H1 (cell line): Measurements from ENCODE around the gene ZNF101. TPM values are rescaled to one million over a fixed set of nuclear protein-coding genes. Genes with fewer than 3 reads are reported as not detected.
"Not testable (repeated sequence)": the region's sequence is repeated elsewhere in the genome, so short reads cannot be mapped to it uniquely, and the experiment has no call there.

Experiments
- CTCF ChIA-PET: fragments of 300-600 bp; sonication (Branson Sonifier 250); formaldehyde crosslinking; loops from one replicate; lab custom pipeline; 2021; ENCODE audit not compliant: partially characterized antibody; lab: Charles Lee
- POLR2A ChIA-PET: fragments of 300-600 bp; sonication (Branson Sonifier 250); formaldehyde crosslinking; loops from one replicate; lab custom pipeline; 2021; ENCODE audit warnings: inconsistent platforms; ENCODE audit not compliant: partially characterized antibody; lab: Charles Lee
- DNase-seq, 2 experiments: peaks; one replicate each; pipeline versions ENCODE4 v3.0.0 to v3.0.0-alpha.2; 2010 to 2022; ENCODE audit warnings: low spot score in 2 of 2, low read depth in 1 of 2, mixed read lengths in 1 of 2
- FAIRE-seq: peaks from 2 replicates; lab custom pipeline; 2011; peaks lifted over from hg19 to GRCh38; lab: Jason Lieb, UNC
- H2AFZ ChIP-seq: 2 replicates; pipeline ENCODE4 v1.8.1; 2012; ENCODE audit warnings: low read length, inconsistent platforms
- H2AK5ac ChIP-seq: 2 replicates; pipeline ENCODE4 v1.6.1; 2013; ENCODE audit warnings: low read depth, low read length
- H2BK120ac ChIP-seq: replicated peaks from 2 replicates; pipeline ENCODE3; 2013; ENCODE audit warnings: low read depth, low read length, inconsistent platforms
- H2BK12ac ChIP-seq: 2 replicates; pipeline ENCODE4 v1.6.1; 2013; ENCODE audit warnings: low read depth, low read length
- H2BK15ac ChIP-seq: 2 replicates; pipeline ENCODE4 v1.6.1; 2013; ENCODE audit warnings: low read length
- H2BK20ac ChIP-seq: 2 replicates; pipeline ENCODE4 v1.6.1; 2013; ENCODE audit warnings: low read length
- H2BK5ac ChIP-seq: 2 replicates; pipeline ENCODE4 v1.6.1; 2013; ENCODE audit warnings: low read depth, low read length
- H3K14ac ChIP-seq: 2 replicates; pipeline ENCODE4 v1.6.1; 2013; ENCODE audit warnings: inconsistent platforms; ENCODE audit not compliant: insufficient read length
- H3K18ac ChIP-seq: 2 replicates; pipeline ENCODE4 v1.6.1; 2013; ENCODE audit warnings: low read length; ENCODE audit errors: extremely low read depth
- H3K23ac ChIP-seq: 2 replicates; pipeline ENCODE4 v1.6.1; 2013; ENCODE audit warnings: inconsistent platforms; ENCODE audit not compliant: insufficient read length
- H3K23me2 ChIP-seq: 2 replicates; pipeline ENCODE4 v1.6.1; 2013; ENCODE audit warnings: low read depth, low read length
- H3K27ac ChIP-seq: 2 replicates; pipeline ENCODE4 v1.6.1; 2011; ENCODE audit warnings: low read depth, low read length, inconsistent platforms
- H3K27me3 ChIP-seq, 4 experiments: replicated peaks in 1 of 4; 1 replicate in 1 of 4; 2 replicates in 3 of 4; pipeline versions ENCODE4 v1.6.1 to v1.8.1; 2011 to 2013; ENCODE audit warnings: low read length in 3 of 4, mild to moderate bottlenecking in 3 of 4, inconsistent platforms in 2 of 4, mixed read lengths in 2 of 4, moderate library complexity in 1 of 4; ENCODE audit not compliant: control insufficient read depth in 3 of 4, insufficient read depth in 3 of 4; ENCODE audit errors: extremely low read depth in 1 of 4
- H3K36me3 ChIP-seq, 4 experiments: 2 replicates each; pipeline versions ENCODE4 v1.6.1 to v1.8.1; 2011 to 2013; ENCODE audit warnings: mild to moderate bottlenecking in 4 of 4, low read length in 3 of 4, moderate library complexity in 2 of 4, control low read depth in 1 of 4, inconsistent platforms in 1 of 4; ENCODE audit not compliant: insufficient read depth in 4 of 4, control insufficient read depth in 2 of 4
- H3K4ac ChIP-seq: replicated peaks from 2 replicates; pipeline ENCODE3; 2013; ENCODE audit warnings: low read length, low read depth, mixed read lengths, inconsistent platforms; ENCODE audit not compliant: insufficient read length
- H3K4me1 ChIP-seq, 4 experiments: replicated peaks in 1 of 4; 1 replicate in 1 of 4; 2 replicates in 3 of 4; pipeline versions ENCODE4 v1.6.1 to v1.8.1; 2011 to 2013; ENCODE audit warnings: low read length in 3 of 4, inconsistent platforms in 2 of 4, mixed read lengths in 1 of 4; ENCODE audit not compliant: insufficient read depth in 4 of 4, control insufficient read depth in 3 of 4
- H3K4me2 ChIP-seq, 2 experiments: 2 replicates each; pipeline versions ENCODE4 v1.6.1 to v1.8.1; 2011 to 2013; ENCODE audit warnings: low read depth in 2 of 2, low read length in 2 of 2, control low read depth in 1 of 2, inconsistent platforms in 1 of 2, mild to moderate bottlenecking in 1 of 2; ENCODE audit not compliant: insufficient read depth in 1 of 2
- H3K4me3 ChIP-seq, 4 experiments: fragments of 200-600, 300-600 bp in 1 of 4; sonication (generic), shearing (Covaris generic), sonication (Bioruptor Twin) in 1 of 4; 2 replicates each; pipeline versions ENCODE4 v1.5.1 to v1.8.1; 2011 to 2016; ENCODE audit warnings: low read length in 4 of 4, low read depth in 3 of 4, control low read depth in 2 of 4, inconsistent platforms in 2 of 4, mild to moderate bottlenecking in 2 of 4, mixed read lengths in 1 of 4, moderate library complexity in 1 of 4; ENCODE audit not compliant: insufficient read depth in 2 of 4; ENCODE audit errors: extremely low read depth in 1 of 4
- H3K56ac ChIP-seq: replicated peaks from 2 replicates; pipeline ENCODE3; 2013; ENCODE audit warnings: low read depth, mild to moderate bottlenecking, mixed read lengths, low read length, inconsistent platforms; ENCODE audit not compliant: insufficient read length
- H3K79me1 ChIP-seq: 2 replicates; pipeline ENCODE4 v1.6.1; 2013; ENCODE audit warnings: low read depth, low read length, control low read depth
- H3K79me2 ChIP-seq, 2 experiments: 2 replicates each; pipeline versions ENCODE4 v1.6.1 to v1.8.1; 2012 to 2013; ENCODE audit warnings: low read length in 2 of 2, mild to moderate bottlenecking in 2 of 2, inconsistent platforms in 1 of 2; ENCODE audit not compliant: insufficient read depth in 2 of 2, control insufficient read depth in 1 of 2
- H3K9ac ChIP-seq, 4 experiments: replicated peaks in 1 of 4; 1 replicate in 1 of 4; 2 replicates in 3 of 4; pipeline versions ENCODE4 v1.6.1 to v1.8.1; 2011 to 2013; ENCODE audit warnings: low read depth in 3 of 4, low read length in 3 of 4, control low read depth in 2 of 4, mild to moderate bottlenecking in 2 of 4, moderate library complexity in 2 of 4, inconsistent platforms in 1 of 4; ENCODE audit errors: extremely low read depth in 1 of 4
- H3K9me3 ChIP-seq, 2 experiments: 2 replicates each; pipeline versions ENCODE4 v1.6.1 to v1.8.1; 2012 to 2013; ENCODE audit warnings: mild to moderate bottlenecking in 2 of 2, moderate library complexity in 2 of 2, control low read depth in 1 of 2, inconsistent platforms in 1 of 2, low read depth in 1 of 2, low read length in 1 of 2, mixed read lengths in 1 of 2; ENCODE audit not compliant: insufficient read depth in 2 of 2
- H4K20me1 ChIP-seq, 2 experiments: replicated peaks in 1 of 2; 2 replicates each; pipeline versions ENCODE3 to v1.8.1; 2011 to 2013; ENCODE audit warnings: inconsistent platforms in 2 of 2, low read length in 2 of 2, mild to moderate bottlenecking in 1 of 2; ENCODE audit not compliant: insufficient read depth in 2 of 2, control insufficient read depth in 1 of 2
- H4K5ac ChIP-seq: 2 replicates; pipeline ENCODE4 v1.6.1; 2013; ENCODE audit warnings: low read length, low read depth, mixed read lengths, inconsistent platforms; ENCODE audit not compliant: insufficient read length
- H4K8ac ChIP-seq: 2 replicates; pipeline ENCODE4 v1.8.0; 2013; ENCODE audit warnings: mild to moderate bottlenecking, moderate library complexity, low read length, inconsistent platforms; ENCODE audit not compliant: insufficient read depth; ENCODE audit errors: extremely low read depth
- H4K91ac ChIP-seq: replicated peaks from 2 replicates; pipeline ENCODE3; 2013; ENCODE audit warnings: low read length, mixed read lengths, inconsistent platforms; ENCODE audit not compliant: insufficient read length
- ASH2L ChIP-seq: fragments of 200-600, 300-600 bp; sonication (generic); IDR thresholded peaks from one replicate; pipeline ENCODE4 v1.7.1; 2017; ENCODE audit warnings: low read length
- POLR2AphosphoS5 ChIP-seq: IDR thresholded peaks from 2 replicates; pipeline ENCODE4 v1.6.1; 2011; ENCODE audit warnings: low read depth, low read length
- RBBP5 ChIP-seq: IDR thresholded peaks from 2 replicates; pipeline ENCODE4 v1.7.1; 2012; ENCODE audit warnings: low read depth, mild to moderate bottlenecking, inconsistent platforms, low read length, moderate library complexity, borderline replicate concordance
- RNF2 ChIP-seq: fragments of 200-900, 300-1000 bp; sonication (generic); IDR thresholded peaks from 2 replicates; pipeline ENCODE4 v1.7.1; 2016; ENCODE audit warnings: borderline replicate concordance, low read depth, mild to moderate bottlenecking, antibody characterized with exemption, low read length; ENCODE audit not compliant: poor library complexity, severe bottlenecking; ENCODE audit errors: missing control alignments
- SP4 ChIP-seq: IDR thresholded peaks from 2 replicates; pipeline ENCODE4 v1.6.1; 2012; ENCODE audit warnings: low read length, inconsistent platforms
- TBP ChIP-seq: IDR thresholded peaks from 2 replicates; pipeline ENCODE4 v1.6.1; 2011; ENCODE audit warnings: low read depth, low read length, improper control_type of control experiment
- WGBS, 2 experiments: shearing (Covaris generic) in 1 of 2; methylation state at CpG; one replicate each; pipeline versions ENCODE4 v1.1.6 to v1.1.7; 2013 to 2015; ENCODE audit warnings: low lambda C conversion rate in 2 of 2, mixed read lengths in 2 of 2, inconsistent platforms in 1 of 2, low coverage in 1 of 2, missing lambda C conversion rate in 1 of 2; ENCODE audit not compliant: insufficient replicate concordance in 2 of 2, insufficient coverage in 1 of 2, insufficient read length in 1 of 2; ENCODE audit errors: extremely low coverage in 1 of 2, missing lambda C conversion rate in 1 of 2; 5-methylcytosine and 5-hydroxymethylcytosine counted together
- polyA plus RNA-seq, 7 experiments: library from polyadenylated mRNA; depleted of rRNA in 3 of 7; stranded (reverse) in 5 of 7; unstranded in 2 of 7; fragments of >200 nt in 5 of 7; fragments of 200-250 nt in 2 of 7; gene quantifications; 1 replicate in 5 of 7; 2 replicates in 1 of 7; 4 replicates in 1 of 7; pipeline versions ENCODE4 v1.2.1 to v1.2.3, GENCODE V29; 2011 to 2013; ENCODE audit warnings: missing spikeins in 2 of 7, mixed read lengths in 2 of 7
- total RNA-seq: library from RNA; stranded (reverse); fragmentation: NEBNext Ultra II Directional; extraction: Animal tissue kit (Norgen Biotek cat#: 25700); gene quantifications from 2 replicates; pipeline ENCODE4 v1.2.1, GENCODE V29; 2021
- TF ChIP-seq, protein P1 (sequence below): IDR thresholded peaks from 2 replicates; pipeline ENCODE4 v1.6.1; 2012; ENCODE audit warnings: inconsistent platforms

Gene ZNF101
- total and polyA plus RNA-seq, 2 of the 8 experiments (the other 6 are each of a cell fraction or from before 2014, with no cell fraction given): 13.0 to 50.9 TPM

DNA sequence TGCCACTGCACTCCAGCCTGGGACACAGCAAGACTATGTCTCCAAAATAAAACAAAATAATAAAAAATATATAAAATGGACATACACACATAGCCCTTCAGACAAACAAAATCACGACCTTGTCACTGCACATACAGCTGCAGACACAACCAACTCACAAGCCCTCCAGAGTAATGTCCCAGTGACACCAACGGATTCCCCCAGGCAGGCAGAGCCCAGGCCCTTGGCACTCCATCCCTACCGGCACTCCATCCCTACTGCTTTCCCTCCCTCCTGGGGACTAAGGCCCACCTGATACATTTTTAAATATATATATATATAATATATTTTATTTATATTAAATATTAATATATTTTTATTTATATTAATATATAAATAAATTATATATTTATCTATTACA lies 18.5 kb downstream of the ZNF101 start (continued):
- no peak for TF ChIP-seq RBBP5
- no peak for TF ChIP-seq POLR2AphosphoS5
- no peak for TF ChIP-seq SP4
- no peak for TF ChIP-seq ASH2L
- no peak for TF ChIP-seq TBP
- TF ChIP-seq, protein P1, sequence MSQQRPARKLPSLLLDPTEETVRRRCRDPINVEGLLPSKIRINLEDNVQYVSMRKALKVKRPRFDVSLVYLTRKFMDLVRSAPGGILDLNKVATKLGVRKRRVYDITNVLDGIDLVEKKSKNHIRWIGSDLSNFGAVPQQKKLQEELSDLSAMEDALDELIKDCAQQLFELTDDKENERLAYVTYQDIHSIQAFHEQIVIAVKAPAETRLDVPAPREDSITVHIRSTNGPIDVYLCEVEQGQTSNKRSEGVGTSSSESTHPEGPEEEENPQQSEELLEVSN: no peak
- TF ChIP-seq RNF2: no peak

DNA sequence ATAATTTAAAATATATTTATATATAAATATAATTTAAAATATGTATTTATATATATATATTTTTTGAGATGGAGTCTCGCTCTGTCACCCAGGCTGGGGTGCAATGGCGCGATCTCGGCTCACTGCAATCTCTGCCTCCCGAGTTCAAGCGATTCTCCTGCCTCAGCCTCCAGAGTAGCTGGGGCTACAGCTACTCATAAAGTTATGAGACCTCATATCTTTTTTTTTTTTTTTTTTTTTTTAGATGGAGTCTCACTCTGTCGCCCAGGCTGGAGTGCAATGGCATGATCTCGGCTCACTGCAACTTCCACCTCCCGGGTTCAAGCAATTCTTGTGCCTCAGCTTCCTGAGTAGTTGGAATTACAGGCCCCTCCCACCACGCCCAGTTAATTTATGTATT lies 20.4 kb downstream of the ZNF101 start:
- H3K27ac ChIP-seq, H2AFZ ChIP-seq, H4K8ac ChIP-seq, H3K27me3 ChIP-seq, H3K4me3 ChIP-seq, H2BK5ac ChIP-seq, H3K79me2 ChIP-seq, H3K23ac ChIP-seq, H4K91ac ChIP-seq, H4K5ac ChIP-seq, DNase-seq, H3K56ac ChIP-seq, H3K18ac ChIP-seq, H3K36me3 ChIP-seq, CTCF ChIA-PET, H3K4me1 ChIP-seq, FAIRE-seq, H3K4ac ChIP-seq, H3K79me1 ChIP-seq, H3K4me2 ChIP-seq, H3K14ac ChIP-seq, H3K9ac ChIP-seq, H2BK15ac ChIP-seq, H2BK20ac ChIP-seq, H2AK5ac ChIP-seq, H2BK120ac ChIP-seq, H3K9me3 ChIP-seq, H4K20me1 ChIP-seq, H2BK12ac ChIP-seq, H3K23me2 ChIP-seq: not testable (repeated sequence)
- 94% methylated on average over 7 of the region's 10 CpGs; no CpG with 5 or more reads in 1 of the 2 experiments for WGBS, 2 experiments
- POLR2A ChIA-PET: interaction anchor here (1.7 kb wide), 1 partner anchor 17 kb away, joined by 4 read pairs; no protein-coding TSS in a partner anchor
